Erythroblast (primary cell): ENCODE results near the gene CDH2.

Experiments used
- GATA1 ChIP-seq: IDR thresholded peaks from 2 replicates; pipeline ENCODE4 v1.6.1; 2011; ENCODE audit warnings: low read depth, mild to moderate bottlenecking, control low read depth, low read length, moderate library complexity
- POLR2A ChIP-seq: IDR thresholded peaks from 2 replicates; pipeline ENCODE4 v1.6.1; 2011; ENCODE audit warnings: mild to moderate bottlenecking, low read length

- TF ChIP-seq POLR2A (no peak), GATA1 (no peak)
Observed at GRCh38 chr18:28175150-28175929, 1.6 kb downstream of the CDH2 start.
